H1 (cell line): Measurements from ENCODE around the gene METTL9. TPM values are rescaled to one million over a fixed set of nuclear protein-coding genes. Genes with fewer than 3 reads are reported as not detected.

Experiments used
- TAF7 ChIP-seq: optimal IDR thresholded peaks from 2 replicates; pipeline ENCODE3; 2011; ENCODE audit warnings: low read depth, mild to moderate bottlenecking, inconsistent platforms, low read length, moderate library complexity, borderline replicate concordance
- polyA plus RNA-seq, 7 experiments: library from polyadenylated mRNA; depleted of rRNA in 3 of 7; stranded (reverse) in 5 of 7; unstranded in 2 of 7; fragments of >200 nt in 5 of 7; fragments of 200-250 nt in 2 of 7; gene quantifications; 1 replicate in 5 of 7; 2 replicates in 1 of 7; 4 replicates in 1 of 7; pipeline versions ENCODE4 v1.2.1 to v1.2.3, GENCODE V29; 2011 to 2013; ENCODE audit warnings: missing spikeins in 2 of 7, mixed read lengths in 2 of 7
- total RNA-seq: library from RNA; stranded (reverse); fragmentation: NEBNext Ultra II Directional; extraction: Animal tissue kit (Norgen Biotek cat#: 25700); gene quantifications from 2 replicates; pipeline ENCODE4 v1.2.1, GENCODE V29; 2021

The METTL9 gene
- total and polyA plus RNA-seq, 2 of the 8 experiments (the other 6 are each of a cell fraction or from before 2014, with no cell fraction given): 45.4 to 112 TPM

- TF ChIP-seq TAF7: no peak
- TF ChIP-seq, all 59 proteins: peak for 0
These were observed 18.6 kb upstream of the METTL9 start (continued) for GRCh38 chr16:21580807-21581206.
